H4 (cell line): ENCODE results near the gene FRS3. TPM values are rescaled to one million over a fixed set of nuclear protein-coding genes. Genes with fewer than 3 reads are reported as not detected.
A peak's percentile ranks its signal among the peaks of the same experiment; 100 is the strongest.

Source experiments
- DNase-seq: peaks from one replicate; pipeline ENCODE4 v3.0.0-alpha.2; 2015; ENCODE audit warnings: low spot score
- total RNA-seq: library from RNA; depleted of rRNA; stranded (reverse); fragments of >200 nt; shearing (Covaris generic); gene quantifications from 2 replicates; pipeline ENCODE4 v1.2.3, GENCODE V29; 2014

The FRS3 gene
- total RNA-seq, 1 experiment from 2014 or later, result 1.1 TPM

DNA sequence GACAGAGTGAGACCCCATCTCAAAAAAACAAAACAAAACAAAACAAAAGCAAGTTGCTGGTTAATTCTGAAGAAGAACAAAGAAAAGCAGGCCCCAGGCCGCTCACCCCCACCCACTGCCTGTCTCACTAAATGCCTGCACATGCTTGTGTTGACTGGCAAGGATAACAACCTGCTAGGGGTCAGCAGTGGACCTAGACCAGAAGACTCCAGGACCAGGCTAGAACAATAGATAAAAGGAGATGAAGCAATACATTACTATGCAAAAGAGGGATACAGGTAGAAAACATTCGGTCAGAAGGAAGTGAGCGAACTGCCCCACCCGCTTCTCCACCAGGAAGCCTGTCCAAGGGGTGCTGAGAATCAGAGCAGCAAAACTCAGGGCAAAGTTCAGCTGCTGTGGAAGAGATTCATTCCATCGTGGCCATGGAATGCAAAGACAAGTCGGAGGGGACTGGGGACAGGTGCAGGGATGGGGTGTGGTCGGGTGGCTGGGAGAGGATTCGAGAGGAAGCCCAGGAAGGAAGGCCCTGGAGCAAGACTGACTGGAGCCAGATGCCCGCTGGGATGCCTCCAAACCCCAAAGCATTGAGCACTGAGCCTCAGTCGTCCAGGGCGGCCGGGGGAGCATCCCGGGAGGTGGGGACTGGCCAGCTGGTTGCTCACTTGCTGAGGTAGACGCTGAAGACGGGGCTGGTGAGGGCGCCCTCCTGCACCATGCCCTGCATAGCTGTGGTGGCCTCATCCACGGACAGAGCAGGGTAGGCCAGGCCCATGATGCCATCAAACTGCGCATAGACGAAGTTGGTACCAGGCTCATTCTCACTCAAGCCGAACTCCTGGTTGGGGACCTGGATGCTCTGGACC lies 37.8 kb downstream of the FRS3 start:
- no peak for DNase-seq

DNA sequence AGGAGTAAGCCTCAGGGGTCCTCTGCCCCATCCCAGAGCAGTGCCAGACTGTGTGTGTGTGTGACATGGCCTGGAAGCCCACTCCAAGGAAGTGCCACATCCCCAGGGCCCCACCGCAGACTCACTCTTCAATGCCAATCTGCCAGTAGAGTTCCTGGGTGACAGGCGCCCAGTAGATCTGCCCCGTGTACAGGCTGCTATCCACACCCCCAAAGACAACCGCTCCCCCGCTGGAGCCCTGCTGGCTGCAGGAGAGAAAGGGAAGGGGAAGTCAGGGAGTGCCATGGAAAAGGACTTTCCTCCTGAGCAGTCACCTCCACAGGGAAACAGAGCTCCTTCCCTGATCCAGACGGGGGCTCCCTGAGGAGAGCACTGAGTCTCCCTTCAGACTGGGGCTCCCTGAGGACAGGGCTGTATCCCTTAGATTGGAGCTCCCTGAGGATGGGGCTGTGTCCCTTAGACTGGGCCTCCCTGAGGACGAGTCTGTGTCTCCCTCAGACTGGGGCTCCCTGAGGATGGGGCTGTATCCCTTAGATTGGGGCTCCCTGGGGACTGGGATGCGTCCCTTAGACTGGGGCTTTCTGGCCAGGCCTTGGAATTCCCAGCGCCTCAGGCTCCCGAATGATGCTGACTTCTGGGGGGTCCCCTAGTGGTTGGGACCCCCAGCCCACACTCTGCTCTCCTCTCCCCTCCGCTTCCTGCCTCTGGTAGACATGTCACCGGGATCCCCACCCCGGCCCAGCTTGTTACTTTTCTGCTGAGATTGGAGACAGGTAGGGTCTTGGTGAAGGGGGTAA lies 39.1 kb downstream of the FRS3 start:
- DNase-seq, result no peak

DNA sequence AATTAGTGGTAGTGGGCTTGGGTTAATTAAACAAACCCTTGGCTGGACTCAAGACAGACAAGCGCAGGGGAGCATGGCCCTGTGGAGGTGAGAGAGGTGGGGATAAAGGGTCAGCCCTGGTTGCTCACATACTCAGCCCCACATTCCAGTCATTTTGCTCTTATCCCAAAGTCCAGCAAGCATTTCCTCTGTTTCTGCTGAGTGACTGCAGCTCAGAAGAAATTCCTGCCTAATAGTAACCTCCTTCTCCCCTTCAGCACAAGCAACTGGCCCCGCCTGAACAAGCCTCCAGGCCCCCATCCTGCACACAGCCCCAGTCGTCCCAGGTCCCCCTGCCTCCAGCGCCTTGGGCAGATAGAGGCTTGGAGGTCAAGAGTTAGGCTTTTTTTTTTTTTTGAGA lies 40.7 kb downstream of the FRS3 start:
- no peak for DNase-seq

DNA sequence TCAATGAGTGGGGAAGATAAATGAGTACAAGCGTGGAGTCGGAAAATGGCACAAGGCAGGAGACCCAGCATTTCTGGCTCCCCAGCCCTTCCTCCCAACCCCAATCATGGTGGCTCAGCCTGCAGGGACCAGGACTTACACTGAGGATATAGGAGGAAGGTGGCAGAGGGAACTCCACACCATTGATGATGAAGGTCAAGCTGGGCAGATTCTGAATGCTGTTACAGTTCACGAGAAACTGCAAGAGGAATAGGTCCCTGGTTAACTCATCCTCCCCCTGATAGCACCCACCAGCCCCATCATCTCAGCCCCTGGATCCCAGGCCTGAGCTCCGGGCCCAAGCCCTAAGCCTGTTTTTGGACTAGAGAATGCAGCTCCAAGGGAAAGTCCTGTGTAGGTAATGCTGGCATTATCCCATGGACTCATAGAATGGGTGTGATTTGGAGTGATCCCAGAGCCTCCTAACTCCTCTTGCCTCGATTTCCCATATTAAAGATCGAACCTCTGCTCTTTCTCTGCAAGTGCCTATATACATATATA lies 42.0 kb downstream of the FRS3 start:
- no peak for DNase-seq

DNA sequence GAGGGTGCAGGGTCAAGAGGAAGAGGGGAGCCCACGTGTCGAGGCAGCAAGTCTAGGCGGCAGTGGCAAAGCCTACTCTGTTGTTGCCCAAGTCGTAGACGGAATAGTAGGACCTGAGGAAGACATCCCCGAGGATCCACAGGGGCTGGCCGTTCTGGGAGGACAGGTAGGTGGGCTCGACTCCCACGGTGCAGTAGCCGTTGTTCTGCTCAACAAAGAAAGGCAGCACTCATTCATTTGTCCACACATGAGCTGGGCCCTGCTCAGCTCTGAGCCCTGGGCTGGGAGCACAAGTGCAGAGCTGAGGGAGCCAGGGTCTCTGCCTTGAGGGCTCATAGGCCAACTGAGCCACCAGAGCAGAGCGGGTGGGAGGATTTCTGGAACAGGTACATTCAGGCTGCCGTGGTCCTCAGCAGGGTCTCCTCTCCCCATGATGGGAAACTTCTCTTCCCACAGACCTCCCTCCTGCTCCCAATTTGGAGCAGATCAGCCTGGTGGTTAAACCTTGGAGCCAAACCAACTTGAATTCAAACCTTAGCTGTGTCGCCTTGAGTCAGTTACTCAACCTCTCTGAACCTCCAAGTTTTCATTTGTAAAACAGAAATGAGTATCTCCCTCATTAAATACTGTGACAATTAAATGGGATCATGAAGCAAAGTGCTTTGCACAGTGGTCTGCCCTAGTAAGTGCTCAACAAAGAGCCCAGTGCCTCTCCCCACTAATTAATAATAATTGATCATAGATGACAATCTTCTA lies 42.7 kb downstream of the FRS3 start:
- DNase-seq, result no peak

DNA sequence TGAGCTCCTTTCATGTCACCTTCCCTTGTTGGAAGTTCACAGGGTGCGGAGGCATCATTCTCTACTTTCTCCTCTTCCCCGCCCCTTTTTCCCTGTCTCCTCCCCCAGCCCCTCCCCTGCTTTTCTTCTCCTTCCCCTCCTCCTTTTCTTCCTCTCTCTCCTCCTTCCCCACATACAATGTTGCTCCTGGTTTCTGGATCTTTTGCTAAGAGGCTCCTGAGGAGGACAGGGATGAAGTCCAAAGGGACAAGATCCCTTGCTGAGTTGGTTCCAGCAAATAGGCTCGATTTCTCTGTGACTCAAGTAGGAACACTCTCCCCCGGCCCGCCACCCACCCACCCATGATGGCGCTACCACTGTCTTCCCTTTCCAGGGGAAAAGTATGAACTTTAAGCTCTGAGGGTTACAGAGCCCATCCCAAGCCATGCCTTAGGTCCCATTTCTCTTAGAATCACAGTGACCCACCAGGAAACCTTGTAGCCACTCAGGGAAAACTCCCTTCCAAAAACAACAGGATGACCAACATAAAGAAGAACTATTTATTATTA lies 43.4 kb downstream of the FRS3 start:
- DNase-seq, result no peak

DNA sequence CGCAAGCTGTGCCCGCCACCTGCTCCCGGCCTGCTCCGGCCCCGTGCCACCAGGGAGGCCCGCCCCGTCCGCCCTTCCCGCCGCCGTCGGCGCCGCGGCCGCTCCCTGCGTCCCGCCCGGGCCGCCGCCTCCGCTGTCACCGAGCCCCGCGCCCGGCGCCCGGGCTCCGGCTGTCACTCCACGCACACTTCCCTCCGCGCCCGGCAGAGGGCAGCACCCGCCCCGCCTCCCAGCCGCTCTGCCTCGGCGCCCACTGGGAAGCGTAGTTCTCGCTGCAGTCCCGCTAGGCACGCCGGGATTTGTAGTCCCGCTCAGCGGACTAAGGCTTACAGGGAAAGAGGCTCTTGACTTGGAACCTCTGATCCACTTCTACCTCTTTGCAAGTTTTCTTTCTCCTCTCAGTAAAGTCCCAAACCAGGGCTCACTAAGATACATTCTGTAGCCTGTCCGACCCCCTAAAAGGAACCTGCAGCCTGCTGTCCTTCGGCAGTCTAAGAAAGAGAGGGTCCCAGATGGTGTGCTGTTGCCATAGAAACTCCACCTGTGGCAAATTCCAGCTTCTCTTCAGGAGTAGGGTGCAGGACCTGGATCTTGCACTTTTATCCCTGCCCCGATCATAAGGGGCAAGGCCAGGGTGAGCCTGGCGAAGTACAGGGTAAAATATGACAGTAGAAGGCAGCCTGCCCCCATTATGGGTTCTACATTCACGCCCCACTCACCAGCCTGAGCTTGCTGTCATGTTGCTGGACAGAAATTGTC lies 44.1 kb downstream of the FRS3 start, which contains the start of gene TFEB:
Gene TFEB, minus strand, starts transcription at position 182 of the 759 bp plus-strand sequence. CDS start 44,395 bp downstream, outside the sequence.
- peak; percentile 91 for DNase-seq

DNA sequence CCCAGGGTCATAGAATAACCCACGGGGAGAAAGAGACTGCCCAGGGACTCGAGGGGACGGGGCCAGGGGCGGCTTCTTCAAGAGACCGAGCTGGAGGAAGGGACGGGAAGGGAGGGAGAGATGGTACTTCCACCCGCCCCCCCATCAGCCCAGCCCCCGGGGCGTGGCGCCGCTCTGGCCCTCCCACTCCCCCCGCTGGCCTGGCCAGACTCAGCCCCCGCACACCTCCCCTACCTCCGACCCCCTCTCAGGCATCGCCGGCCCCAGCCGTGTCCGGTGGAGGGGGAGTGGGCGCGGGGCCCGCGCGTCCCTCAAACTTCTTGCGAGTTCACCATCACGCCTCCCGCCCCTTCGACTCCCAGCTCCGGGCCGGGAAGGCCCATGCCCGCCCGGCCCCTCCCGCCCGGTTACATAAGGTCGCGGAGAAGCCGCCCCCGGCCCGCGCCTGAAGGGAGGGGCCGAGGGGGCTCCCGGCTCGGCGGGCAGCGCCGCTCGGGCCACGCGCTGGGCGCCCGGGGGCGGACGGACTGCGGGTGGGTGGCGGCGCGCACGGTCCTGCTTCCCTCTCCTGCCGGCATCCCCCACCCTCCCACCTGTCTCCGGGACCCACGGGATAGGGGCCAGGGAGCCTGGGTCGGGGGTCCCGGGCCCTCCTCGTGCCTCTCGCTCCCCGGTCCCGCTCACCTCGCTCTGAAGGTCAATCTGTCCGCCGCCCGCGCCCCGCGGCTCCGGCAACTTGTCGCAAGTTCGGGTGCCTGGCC lies 44.9 kb downstream of the FRS3 start:
- peak; percentile 74 for DNase-seq

DNA sequence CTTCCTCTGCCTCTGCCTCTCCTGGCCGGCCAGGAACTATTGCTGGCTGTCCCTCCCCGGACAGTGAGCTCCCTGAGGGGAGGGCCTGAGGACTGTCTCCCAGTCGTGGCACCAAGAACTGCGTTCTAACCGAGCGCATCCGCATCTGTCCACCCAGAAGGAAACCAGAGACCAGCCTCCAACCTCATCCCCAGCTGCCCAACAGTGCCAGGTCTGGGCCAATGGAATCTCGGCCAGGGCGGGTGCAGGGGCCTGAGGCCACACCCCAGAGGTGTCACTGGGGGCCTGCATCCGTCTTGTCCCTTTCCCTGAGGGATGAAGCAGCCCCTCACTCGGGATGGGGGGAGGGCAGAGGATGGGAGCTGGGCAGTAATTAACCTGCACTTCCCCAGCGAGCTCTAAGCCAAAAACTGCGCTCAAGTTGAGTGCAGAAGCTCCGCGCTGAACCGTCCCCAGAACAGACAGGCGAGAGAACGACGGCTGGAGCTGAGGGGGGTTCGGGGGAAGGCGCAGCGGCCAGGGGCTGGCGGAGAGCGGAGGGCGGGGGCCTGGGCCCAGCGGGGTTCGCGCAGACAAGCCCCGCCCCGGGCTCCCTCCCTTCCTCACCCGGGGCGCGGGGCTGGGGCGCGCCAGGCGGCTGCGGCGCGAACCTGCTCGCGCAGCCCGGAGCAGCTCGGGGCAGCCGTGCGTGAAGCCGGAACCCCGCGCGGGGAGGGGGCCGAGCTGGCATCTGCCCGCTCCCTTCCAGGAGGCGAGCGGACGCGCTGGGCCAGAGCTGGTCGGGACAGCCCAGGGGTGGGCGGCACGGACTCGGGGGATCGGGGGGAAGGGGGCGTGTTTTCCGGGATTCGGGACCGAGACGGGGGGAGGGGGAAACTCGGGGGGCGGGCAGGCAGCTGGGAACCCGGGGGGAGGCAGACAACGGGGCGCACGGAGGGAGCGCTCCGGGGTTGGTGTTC lies 45.7 kb downstream of the FRS3 start:
- peak; percentile 62 for DNase-seq

DNA sequence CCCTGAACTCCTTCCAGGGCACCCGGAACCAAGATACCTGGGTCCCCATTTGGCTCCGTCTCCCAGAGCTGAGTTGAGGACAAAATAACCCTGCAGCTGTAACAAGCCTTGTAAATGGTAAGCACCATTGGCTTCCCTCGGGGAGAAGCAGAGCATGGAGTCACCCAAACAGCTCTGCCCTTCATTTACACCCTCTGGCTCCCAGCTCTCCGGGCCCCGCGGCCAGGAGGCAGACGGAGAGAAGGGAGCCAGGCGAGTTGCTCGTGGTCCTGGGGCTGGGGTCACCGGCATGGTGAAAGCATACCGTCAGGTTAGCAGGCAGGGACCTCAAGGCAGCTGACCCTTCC lies 46.4 kb downstream of the FRS3 start:
- DNase-seq, result no peak

DNA sequence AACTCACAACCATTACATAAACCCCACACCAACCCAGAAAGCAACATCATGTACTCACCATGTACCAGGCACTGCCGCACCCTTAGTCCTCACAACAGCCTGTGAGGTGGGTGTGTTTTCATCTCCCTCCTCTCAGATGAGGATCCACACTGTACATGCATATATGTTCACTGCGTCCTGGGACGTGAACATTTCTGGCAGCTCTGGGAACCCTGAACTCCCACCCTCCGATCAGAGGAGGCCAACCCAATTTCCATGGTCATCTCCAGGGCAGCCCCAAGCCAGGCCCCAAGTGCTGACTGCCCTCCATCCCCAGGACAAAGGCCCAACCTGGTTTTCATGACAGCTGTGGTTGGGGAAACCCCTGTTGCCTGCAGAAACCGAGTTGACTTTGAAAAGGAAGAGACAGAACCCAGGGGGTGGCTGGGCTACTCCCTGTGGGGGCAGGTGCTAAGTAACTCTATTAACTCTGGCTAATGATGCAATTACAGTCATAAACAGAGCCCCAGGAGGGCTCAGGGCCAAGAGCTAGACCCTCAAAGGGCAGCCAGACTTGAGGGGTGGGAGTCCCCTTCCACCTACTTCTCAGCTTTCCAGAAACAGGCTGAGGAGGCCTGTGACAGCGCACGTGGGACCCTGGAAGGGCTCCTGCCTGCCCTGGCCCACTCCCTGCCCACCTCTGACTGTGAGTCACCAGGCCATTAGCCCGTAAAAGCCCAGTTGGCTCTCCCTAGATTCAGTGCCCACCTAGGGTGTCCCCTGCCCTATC lies 46.9 kb downstream of the FRS3 start:
- DNase-seq, result no peak

DNA sequence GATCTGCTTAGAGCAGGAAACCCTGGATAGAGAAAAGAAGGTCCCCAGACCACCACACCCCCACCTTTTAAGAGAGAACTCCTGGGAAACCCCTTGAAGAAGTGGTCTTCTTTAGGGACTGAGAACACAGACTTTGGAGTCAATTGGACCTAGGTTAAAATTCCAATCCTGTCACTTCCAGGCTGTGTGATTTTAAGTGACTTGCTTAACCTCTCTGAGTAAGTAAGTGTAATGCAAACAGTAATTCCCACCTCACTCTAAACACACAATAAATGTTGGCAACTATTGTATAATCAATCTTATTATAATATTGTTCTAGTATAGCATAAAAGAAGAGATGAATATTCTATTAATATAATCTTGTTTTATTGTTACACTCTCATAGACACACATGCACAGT lies 47.6 kb downstream of the FRS3 start:
- DNase-seq, result no peak

DNA sequence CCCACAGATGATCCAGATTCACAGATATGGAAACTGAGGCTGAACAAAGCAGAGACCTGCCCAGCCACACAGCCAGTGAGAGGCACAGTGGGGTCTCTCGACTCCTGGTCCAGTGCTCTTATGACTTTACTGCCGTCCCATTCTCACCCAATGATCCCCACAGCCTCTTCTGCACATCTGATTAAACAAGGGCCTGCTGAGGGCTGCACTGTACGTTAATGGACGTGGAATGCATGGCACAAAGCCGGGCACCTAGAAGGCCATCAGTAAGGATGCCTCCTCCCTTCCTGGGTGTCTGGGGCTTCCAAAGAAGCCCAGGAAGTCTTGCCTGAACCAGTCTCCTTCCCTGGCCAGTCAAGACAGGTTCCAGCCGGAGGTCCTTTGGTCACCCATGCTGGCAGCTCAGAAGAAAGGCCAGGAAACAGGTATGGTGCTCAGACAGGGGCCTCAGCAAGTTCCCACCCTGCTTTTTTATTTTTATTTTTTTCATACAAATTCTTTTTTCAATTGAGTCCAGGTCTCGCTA lies 48.1 kb downstream of the FRS3 start:
- DNase-seq, result no peak

DNA sequence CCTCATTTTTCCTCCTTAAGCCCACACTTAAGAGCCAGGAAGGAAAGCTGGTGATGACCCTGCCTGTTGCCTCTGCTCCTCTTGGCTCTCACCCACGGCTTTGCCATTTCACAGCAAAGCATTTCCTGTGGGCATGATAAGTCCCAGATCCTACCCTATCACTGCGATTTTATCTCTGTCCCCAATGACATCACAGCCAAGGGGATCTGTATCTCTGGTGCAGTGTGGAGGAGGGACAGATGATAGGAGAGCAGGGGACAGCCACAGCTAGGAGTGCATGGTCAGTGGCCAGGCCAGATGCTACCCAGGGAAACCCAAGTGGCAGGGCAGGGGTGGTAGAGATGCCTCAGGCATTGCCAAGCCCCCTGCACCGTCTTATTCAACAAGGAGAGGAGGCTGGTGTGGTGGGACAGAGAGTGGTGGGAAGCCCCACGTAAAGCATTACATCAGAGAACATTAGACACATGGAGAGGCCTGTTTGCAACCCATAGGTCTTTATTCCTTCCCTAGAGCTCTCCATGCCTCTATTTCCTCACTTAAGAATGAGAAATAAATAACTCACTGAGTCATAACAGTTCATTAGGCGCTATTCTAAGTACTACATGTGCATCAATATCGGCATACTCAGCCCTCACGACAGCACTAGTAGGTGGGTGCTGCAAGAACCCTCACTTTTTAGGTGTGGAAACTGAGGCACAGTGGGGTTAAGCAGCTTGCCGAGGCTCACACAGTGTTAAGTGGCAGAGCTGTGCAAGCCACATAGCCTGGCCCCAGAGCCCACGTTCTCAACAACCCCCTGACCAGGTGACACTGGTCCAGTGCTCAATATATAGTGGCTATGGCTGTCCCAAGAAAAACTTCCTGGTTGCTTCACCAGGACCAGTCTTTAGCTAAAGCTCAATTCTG lies 48.9 kb downstream of the FRS3 start:
- no peak for DNase-seq

DNA sequence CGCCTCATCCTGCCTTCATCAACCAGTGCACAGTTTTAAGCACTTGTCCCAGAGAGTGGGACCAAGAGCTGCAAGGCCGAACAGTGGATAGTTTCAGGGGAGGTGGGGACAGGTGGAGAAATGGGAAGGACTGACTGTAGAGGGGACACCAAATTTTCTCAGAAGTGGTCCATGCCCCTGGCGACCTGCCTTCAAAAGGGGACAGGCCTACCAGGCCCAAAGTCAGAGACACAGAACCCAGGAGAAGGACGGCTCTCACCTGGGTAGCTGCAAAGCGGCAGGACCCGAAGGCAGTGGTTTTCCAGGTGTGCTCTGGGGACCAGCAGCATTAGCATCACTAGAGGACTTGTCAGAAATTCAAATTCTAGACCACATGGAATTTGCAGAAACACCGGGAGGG lies 50.1 kb downstream of the FRS3 start:
- DNase-seq, result no peak

DNA sequence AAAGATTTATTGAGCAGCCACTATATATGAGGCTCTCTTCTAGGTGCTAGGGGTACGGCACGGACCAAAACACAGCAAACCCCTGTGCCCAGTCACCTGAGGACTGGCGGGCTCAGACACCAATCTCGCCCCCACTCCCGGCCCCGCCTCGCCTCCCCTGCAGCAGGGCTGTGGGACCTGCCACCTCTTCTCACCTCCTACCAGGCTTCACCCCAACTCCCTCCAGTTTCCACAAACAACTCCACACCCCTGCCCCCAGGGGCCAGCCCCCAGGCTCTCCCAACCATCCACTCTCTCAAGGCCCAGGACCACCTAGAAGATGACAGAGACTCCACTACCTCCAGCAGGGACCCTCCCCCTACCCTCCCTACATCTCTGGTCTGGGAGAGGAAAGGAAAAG lies 50.7 kb downstream of the FRS3 start:
- DNase-seq, result no peak
